Spinal cord (tissue), 10 donors: ENCODE measurements around the gene CRIP1. TPM values are rescaled to one million over a fixed set of nuclear protein-coding genes. Genes with fewer than 3 reads are reported as not detected.

Experiments used
- DNase-seq, 6 donors: peaks; one replicate each; pipeline versions ENCODE4 v3.0.0 to v3.0.0-alpha.2; 2013 to 2015; ENCODE audit warnings: low spot score in 6 of 6, low read depth in 4 of 6
- H3K27ac ChIP-seq: one replicate; pipeline ENCODE4 v1.5.1; 2013; ENCODE audit warnings: low read depth, low read length, control low read depth
- H3K27me3 ChIP-seq: one replicate; pipeline ENCODE4 v1.6.1; 2013; ENCODE audit warnings: low read length; ENCODE audit not compliant: control insufficient read depth, insufficient read depth
- H3K36me3 ChIP-seq: one replicate; pipeline ENCODE4 v1.6.1; 2013; ENCODE audit warnings: low read length; ENCODE audit not compliant: control insufficient read depth, insufficient read depth
- H3K4me1 ChIP-seq: one replicate; pipeline ENCODE4 v1.6.1; 2013; ENCODE audit warnings: low read length; ENCODE audit not compliant: control insufficient read depth, insufficient read depth
- H3K4me3 ChIP-seq: one replicate; pipeline ENCODE4 v1.5.1; 2013; ENCODE audit warnings: low read depth, low read length, control low read depth
- H3K9me3 ChIP-seq: one replicate; pipeline ENCODE4 v1.6.1; 2013; ENCODE audit warnings: low read length; ENCODE audit not compliant: control insufficient read depth, insufficient read depth
- WGBS: methylation state at CpG from one replicate; pipeline ENCODE4 v1.1.5; 2013; ENCODE audit warnings: missing lambda C conversion rate; ENCODE audit not compliant: insufficient coverage; 5-methylcytosine and 5-hydroxymethylcytosine counted together
- polyA plus RNA-seq, 2 donors: library from polyadenylated mRNA; unstranded; fragments of 120-200 nt; gene quantifications; one replicate each; pipeline ENCODE4 v1.2.1, GENCODE V29; 2013; ENCODE audit not compliant: insufficient read length in 2 of 2
- total RNA-seq, 2 donors: library from RNA; depleted of rRNA in 1 of 2; stranded (reverse); fragments of 120-200 nt in 1 of 2; fragments of >200 nt in 1 of 2; gene quantifications; one replicate each; pipeline versions ENCODE4 v1.2.3 to v1.2.4, GENCODE V29; 2013 to 2014
- donor health status: healthy.

The CRIP1 gene
- total and polyA plus RNA-seq, 4 donors: 4.3 to 34.5 (median 17.7) TPM

DNA sequence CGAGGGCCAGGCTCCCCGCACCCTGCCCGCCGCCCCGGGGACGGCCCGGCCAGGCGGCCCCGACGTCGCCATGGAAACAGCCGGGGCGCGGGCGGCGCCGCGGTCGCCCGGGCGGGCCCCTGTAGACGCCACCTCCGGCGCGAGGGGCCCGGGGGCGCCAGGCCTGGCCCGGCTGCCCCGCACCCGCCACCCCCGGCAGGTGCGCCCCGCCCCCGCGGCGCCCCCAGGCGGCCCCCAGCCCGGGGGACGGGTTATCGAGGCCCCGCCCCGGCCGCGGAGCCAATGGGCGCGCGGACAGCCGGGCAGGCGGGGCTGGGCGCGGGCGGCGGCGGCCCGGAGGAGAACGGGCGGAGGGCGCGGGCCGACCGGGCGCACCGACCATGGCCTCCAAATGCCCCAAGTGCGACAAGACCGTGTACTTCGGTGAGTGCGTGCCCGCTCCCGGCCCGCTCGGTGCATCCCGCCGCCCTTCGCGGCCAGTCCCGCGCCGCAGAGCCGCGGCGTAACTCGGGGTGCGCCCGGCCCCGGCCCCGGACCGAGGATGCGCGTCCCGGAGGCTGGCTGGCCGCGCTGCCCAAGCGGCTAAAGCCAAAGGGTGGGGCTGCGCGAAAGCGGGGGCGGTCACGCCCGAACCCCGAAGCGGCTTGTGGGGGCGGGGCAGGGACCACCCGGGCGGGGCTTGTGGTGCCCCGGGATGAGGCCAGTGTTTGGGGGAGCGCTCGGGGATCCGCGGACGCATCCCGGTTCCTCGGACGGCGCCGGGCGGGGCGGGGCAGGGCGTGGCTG lies 12.0 kb upstream of the CRIP1 start, which contains the start of gene CRIP2:
Gene CRIP2 (plus strand): TSS at position 339 of the 786 bp plus-strand sequence. CDS start 42 bp downstream, at position 381.
- DNase-seq: peak in 4 of 6 donors; percentile 51 to 89 (median 72)
- WGBS: under 1% methylated on average over 118 of the region's 118 CpGs
- Histone ChIP-seq H3K9me3 (no peaks in the 10 kb centered on the region), H3K36me3 (peaks cover 65% of the 10 kb centered on the region), H3K4me1 (peaks cover 75% of the 10 kb centered on the region), H3K27me3 (no peaks in the 10 kb centered on the region), H3K4me3 (peak within 1 kb of the TSS; percentile 57), H3K27ac (peak within 1 kb of the TSS; percentile 94)

- peak overlapping the region; percentile 94 for H3K27ac ChIP-seq
- H3K27me3 ChIP-seq: no peaks in the 10 kb centered on the region
- H3K36me3 ChIP-seq: peaks cover 65% of the 10 kb centered on the region
- no peaks in the 10 kb centered on the region for H3K9me3 ChIP-seq
- peak in 2 of 6 donors; percentile 59 for DNase-seq
- peak overlapping the region; percentile 57 for H3K4me3 ChIP-seq
- WGBS: 3% methylated on average over 44 of the region's 48 CpGs
- peaks cover 80% of the 10 kb centered on the region for H3K4me1 ChIP-seq
Observed at GRCh38 chr14:105475269-105476096, 11.2 kb upstream of the CRIP1 start.

GRCh38 chr14:105476097-105476830 lies 10.4 kb upstream of the CRIP1 start:
- no peaks in the 10 kb centered on the region for H3K9me3 ChIP-seq
- DNase-seq: peak in 3 of 6 donors; percentile 50 to 87 (median 64)
- peaks cover 80% of the 10 kb centered on the region for H3K4me1 ChIP-seq
- peak overlapping the region; percentile 94 for H3K27ac ChIP-seq
- H3K4me3 ChIP-seq: peak overlapping the region; percentile 57
- H3K36me3 ChIP-seq: peaks cover 58% of the 10 kb centered on the region
- WGBS: 7% methylated on average over 21 of the region's 21 CpGs
- H3K27me3 ChIP-seq: no peaks in the 10 kb centered on the region

GRCh38 chr14:105476831-105477659 lies 9.6 kb upstream of the CRIP1 start:
- Histone ChIP-seq H3K4me1 (peaks cover 81% of the 10 kb centered on the region), H3K9me3 (no peaks in the 10 kb centered on the region), H3K4me3 (peak overlapping the region; percentile 57), H3K27me3 (no peaks in the 10 kb centered on the region), H3K27ac (peak overlapping the region; percentile 94), H3K36me3 (peaks cover 52% of the 10 kb centered on the region)
- WGBS: 29% methylated on average over 16 of the region's 16 CpGs
- DNase-seq: no peak

GRCh38 chr14:105477660-105478397 lies 8.9 kb upstream of the CRIP1 start:
- peaks cover 50% of the 10 kb centered on the region for H3K36me3 ChIP-seq
- WGBS: 44% methylated on average over 28 of the region's 56 CpGs
- peaks cover 81% of the 10 kb centered on the region for H3K4me1 ChIP-seq
- no peaks in the 10 kb centered on the region for H3K27me3 ChIP-seq
- no peak for DNase-seq
- H3K9me3 ChIP-seq: no peaks in the 10 kb centered on the region
- no peak overlapping the region for H3K27ac ChIP-seq
- H3K4me3 ChIP-seq: no peak overlapping the region

DNA sequence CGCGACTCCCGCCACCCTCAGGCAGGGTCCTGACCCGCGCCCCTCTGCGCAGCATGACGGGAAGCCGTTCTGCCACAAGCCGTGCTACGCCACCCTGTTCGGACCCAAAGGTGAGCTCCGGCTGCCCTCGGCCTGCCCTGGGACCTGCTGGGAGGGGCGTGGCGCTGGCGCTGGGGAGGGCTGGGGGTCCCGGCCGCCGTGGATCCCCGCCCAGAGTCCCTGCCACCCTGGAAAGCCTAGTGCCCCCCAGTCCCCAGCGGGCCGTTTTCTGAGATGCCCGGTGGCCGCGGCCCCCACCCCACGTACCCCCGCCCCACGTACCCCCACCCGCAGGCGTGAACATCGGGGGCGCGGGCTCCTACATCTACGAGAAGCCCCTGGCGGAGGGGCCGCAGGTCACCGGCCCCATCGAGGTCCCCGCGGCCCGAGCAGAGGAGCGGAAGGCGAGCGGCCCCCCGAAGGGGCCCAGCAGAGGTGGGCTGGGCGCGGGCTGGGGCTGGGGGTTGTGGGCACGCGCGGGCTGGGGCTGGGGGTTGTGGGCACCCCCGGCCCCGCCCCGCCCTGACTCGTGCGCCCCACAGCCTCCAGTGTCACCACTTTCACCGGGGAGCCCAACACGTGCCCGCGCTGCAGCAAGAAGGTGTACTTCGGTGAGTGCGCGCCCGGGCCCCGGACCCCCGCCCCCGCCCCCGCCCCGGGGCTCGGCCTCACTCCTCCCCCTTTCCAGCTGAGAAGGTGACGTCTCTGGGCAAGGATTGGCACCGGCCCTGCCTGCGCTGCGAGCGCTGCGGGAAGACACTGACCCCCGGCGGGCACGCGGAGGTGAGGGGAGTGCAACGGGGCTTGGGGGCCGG lies 8.1 kb upstream of the CRIP1 start:
- H3K27me3 ChIP-seq: no peaks in the 10 kb centered on the region
- peaks cover 81% of the 10 kb centered on the region for H3K4me1 ChIP-seq
- no peaks in the 10 kb centered on the region for H3K9me3 ChIP-seq
- no peak overlapping the region for H3K27ac ChIP-seq
- 45% methylated on average over 42 of the region's 81 CpGs for WGBS
- H3K36me3 ChIP-seq: peaks cover 57% of the 10 kb centered on the region
- no peak overlapping the region for H3K4me3 ChIP-seq
- no peak for DNase-seq

DNA sequence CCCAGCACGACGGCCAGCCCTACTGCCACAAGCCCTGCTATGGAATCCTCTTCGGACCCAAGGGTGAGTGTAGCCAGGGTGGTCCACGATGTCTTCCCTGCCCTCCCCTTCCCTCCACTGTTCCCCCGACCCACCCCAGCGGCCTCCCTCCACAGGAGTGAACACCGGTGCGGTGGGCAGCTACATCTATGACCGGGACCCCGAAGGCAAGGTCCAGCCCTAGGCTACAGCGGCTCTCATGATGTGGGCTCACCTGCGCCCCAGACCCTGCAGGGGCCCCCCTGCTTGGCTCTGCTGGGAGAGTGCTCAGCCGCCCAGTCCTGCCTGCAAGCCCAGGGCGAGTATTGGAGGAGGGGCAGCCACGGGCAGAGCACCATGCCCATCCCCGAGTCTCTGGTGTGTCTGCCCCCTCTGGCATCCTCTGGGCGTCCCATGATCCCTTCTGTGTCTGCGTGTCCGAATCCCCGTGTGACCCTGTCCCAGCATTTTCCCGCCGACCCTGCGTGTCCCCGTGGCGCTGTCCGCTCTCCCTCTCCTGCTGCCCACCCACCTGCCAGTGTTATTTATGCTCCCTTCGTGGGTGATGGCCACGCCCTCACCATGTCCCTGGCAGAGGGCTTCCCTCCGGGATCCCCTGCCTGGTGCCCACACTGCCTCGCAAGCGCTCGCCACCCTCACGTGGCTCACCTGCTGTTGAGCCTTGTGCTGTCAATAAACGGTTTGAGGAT lies 7.1 kb upstream of the CRIP1 start:
- Histone ChIP-seq H3K4me3 (no peak overlapping the region), H3K9me3 (no peaks in the 10 kb centered on the region), H3K36me3 (peaks cover 63% of the 10 kb centered on the region), H3K27me3 (no peaks in the 10 kb centered on the region), H3K27ac (no peak overlapping the region), H3K4me1 (peaks cover 86% of the 10 kb centered on the region)
- DNase-seq: no peak
- WGBS: 54% methylated on average over 31 of the region's 34 CpGs
